ENCODE results near the gene VPS37D.
"Not testable (repeated sequence)": the region's sequence is repeated elsewhere in the genome, so short reads cannot be mapped to it uniquely, and the experiment has no call there.

The VPS37D gene

GRCh38 chr7:73706126-73707044, 38.8 kb downstream of the VPS37D start:
- DNase-seq = peak; percentile 26 to 34

DNA sequence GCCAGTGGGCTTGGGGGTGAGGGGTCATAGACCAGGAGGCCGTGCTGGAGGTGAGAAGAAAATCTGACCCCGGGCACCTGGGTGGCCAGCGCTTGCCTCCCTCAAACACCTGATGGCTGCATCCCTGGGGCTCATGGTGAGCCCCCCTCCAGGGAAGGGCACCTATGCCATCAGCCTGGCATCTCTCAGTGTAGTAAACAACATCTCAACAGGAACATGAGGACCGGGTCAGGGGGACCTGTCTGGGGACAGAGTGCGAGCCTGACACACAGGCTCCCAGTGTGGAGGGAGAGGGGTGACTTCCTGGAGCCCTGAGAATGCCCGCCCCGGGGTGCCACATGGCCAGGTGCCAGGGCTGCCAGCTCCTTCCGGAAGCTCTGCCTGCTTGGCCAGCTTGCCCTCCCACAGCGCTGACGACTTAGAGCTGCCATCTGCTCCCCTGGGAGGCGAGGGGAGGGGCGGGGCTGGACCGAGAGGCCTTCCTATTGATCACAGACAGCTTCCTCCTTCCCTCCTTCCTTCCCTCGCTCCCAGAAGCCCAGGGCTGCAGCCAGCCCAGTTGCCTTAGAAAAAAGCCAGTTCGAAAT, 39.5 kb downstream of the VPS37D start:
- DNase-seq = no peak

DNA sequence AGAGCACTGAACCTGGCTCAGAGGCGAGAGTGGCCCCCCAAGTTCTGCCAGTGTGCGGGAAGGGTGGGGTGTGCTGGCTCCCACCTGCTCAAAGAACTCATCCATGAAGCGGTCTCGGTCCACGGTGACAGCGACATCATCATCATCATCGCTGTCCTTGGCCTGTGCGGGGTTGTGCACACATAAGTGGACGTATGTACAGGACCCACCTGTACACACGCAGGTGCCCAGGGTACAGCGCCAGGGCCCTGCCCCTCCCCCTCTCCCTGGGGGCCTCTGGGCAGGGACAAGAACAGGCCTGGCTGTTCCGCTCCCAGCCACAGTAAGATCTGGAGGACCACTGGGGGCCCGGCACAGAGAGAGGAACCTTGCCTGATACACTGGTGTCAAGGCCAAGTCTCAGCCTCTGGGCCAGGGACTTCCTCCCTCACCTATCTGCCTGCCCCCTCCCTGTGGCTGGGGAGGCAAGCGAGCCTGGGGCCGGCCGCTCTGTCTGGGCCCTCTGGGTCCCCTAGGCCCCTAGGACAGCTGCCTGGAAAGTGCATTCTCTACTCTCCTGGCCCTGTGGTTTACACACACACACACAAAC, 41.4 kb downstream of the VPS37D start:
- no peak for DNase-seq

- no peak for DNase-seq
These were observed 45.1 kb downstream of the VPS37D start for GRCh38 chr7:73712773-73713172.

- DNase-seq = not testable (repeated sequence)
These were observed 45.7 kb downstream of the VPS37D start for GRCh38 chr7:73713319-73713718.

DNA sequence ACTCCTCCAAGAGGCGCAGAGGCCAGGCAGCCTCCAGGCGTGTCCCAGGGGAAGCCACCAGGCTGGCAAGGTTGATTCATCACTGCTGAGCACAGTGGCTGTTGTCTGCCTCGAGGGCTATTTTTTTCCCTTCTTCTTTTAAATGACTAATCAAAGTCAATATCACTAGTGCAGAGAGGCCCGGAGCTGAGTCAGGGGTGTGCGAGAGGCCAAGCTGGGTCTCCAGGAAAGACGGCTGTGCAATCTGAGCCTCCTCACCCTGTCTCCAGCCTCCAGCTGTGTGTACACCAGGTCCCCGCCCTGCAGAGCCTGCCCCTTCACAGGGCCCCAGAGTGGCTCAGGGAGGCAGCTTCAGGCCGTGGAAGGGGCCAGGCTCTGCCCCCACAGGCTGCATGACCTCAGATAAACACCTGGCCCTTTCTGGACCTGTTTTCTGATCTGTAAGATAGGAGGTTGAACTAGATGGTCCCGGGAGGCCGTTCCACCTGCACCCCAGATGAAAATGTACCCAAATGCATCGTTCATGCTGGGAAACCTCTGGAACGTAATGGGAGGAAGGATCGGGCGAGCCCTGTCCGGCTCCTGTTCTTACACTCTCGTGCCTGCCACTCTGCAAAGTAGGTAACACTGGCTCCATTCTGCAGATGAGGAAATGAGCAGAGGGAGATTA, 48.2 kb downstream of the VPS37D start:
- DNase-seq = peak in 1 of 2 donors; percentile 36

DNA sequence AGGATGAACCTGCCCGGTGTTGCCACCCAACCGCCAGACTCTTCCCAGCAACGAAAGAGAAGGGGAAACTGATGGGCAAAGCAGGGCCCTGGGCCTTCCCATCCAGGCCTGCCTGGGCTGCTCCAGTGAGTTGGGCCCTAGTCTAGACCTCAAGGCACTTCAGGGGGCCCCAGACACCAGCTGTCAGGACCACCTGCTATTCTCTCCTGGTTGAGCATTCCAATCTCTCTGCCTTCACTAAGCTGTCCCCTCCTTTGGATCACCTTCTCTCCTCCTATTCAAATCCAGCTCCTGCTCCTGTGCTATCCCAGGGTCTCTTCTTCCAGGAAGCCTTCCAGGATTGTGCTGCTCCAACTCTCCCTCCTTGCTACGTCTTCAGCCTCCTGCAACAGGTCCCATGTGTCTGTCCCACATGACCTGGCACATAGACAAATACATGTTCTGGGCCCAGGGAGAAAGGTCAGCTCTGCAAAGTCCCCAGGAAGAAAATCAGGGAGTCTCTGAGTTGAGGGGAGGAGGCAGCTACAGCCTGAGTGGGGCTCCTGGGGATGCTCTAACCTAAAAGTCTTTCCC, 48.8 kb downstream of the VPS37D start:
- DNase-seq = no peak

GRCh38 chr7:73717025-73717807, 49.6 kb downstream of the VPS37D start:
- DNase-seq = no peak

DNA sequence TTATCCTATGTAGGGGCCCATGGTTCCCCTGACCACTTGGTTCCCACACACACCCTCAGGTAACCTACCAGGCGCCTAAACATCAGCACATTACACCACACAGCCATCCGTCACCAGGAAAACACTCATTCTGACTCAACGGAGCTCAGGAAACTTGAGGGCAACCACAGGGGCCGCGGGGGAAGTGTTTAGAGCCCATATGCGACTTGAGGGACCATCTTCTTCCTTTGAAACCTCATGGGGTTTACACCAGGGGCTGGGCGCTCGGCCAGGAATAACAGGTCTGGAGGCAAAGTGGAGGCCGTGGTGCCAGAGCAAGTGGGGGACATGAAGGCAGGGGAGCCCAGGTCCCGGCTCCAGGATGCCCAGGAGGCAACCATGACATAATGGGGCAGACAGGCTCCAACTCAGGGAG, 50.4 kb downstream of the VPS37D start:
- DNase-seq = peak; percentile 77 to 79

DNA sequence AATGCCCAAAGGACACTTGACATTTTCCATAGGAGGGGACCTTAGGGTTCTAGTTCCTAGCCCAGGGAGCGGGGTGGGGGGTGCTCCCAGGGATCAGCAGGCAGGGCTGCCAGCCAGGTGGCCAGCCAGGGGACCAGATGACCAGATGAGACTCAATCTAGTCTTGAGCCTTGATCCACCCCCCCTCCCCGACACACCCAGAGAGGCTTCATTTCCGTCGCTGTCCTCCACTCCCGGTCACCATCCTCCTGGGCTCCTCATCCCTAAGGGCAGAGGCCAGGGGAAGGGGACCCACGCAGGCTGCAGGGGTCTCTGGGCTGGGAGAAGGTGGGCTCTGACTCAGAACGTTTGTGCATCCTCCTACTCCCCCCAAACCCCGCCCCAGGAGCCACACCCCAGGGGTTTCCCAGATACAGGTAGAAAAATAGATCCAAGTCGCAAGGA, 50.8 kb downstream of the VPS37D start:
- DNase-seq = peak; percentile 36 to 44

DNA sequence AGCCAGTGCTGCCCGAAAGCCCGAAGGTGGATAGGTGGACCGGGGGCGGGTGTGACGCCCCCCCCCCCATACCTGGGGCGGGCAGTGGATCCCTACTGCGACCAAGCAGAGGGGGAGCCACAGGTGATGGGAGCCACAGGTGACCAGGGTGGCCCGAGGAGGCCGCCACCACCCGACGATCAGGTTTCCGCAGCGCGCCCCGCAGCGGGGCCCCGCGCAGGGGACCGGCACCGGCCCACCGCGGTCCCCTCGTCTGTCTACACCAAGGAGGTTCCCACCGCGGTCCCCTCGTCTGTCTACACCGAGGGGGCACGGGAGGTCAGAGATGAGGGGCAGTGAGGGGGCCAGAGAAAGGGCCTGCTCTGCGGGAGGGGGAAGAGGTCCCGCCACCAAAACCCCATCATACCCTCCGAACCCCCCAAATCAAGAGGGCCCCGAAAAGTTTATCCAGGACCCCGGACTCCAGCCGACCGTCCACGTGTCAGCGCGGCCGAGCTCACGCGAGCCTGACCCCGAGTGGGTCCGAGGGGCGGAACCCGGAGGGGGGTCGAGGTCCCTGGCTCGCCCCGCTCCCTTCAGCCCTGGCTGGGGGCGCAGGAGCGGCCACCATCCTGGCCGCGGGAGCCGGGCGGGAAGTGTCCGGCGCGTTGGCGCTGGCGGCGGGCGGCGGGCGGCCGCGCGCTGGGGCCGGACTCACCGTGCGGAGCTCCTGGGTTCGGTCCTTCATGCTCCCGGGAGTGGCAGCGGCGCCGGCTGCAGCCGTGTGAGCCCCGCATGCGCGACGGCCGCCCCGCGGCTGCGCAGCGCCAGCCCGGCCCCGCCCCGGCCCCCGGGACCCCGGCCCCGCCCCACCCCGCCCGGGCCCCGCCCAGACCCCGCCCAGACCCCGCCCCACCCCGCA, 51.5 kb downstream of the VPS37D start, which contains the start of gene STX1A:
STX1A (minus strand) TSS at position 765 of the 901 bp plus-strand sequence; CDS start at position 727, 38 bp downstream.
- peak; percentile 63 to 69 for DNase-seq

GRCh38 chr7:73719806-73720169, 52.2 kb downstream of the VPS37D start:
- no peak for DNase-seq

DNA sequence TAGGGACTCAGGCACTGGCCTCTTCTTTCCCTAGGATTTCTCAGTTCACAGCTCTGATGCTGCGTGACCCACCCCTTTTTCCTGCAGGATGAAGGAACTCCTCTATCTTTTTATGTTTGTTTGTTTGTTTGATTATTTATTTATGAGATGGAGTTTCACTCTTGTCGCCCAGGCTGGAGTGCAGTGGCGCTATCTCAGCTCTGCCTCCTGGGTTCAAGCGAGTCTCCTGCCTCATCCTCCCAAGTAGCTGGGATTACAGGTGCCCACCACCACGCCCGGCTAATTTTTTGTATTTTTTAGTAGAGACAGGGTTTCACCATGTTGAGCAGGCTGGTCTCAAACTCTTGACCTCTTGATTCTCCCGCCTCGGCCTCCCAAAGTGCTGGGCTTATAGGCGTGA, 52.8 kb downstream of the VPS37D start:
- not testable (repeated sequence) for DNase-seq

DNA sequence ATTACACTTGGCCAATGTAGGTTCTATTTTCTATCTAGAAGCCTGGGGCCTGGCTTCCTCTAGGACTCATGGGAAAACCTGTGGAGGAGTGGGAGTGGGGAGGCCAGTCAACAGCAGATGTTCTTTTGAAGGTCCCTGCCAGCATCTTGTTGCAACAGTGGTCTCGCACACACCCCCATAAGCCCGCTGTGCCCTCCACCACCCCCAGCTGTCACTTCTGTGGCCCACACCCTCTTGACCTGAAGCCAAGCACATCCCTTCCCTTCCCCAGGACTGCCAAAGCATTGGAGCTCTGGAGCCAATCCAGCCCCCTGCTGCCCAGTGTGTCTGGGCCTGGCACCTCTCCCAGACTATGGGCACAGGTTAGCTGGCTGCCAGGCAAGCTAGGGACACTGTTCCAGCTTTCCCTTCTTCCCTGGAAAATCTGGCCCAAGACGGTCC, 53.8 kb downstream of the VPS37D start:
- no peak for DNase-seq
